Measurements from ENCODE around the gene OCRL.

DNA sequence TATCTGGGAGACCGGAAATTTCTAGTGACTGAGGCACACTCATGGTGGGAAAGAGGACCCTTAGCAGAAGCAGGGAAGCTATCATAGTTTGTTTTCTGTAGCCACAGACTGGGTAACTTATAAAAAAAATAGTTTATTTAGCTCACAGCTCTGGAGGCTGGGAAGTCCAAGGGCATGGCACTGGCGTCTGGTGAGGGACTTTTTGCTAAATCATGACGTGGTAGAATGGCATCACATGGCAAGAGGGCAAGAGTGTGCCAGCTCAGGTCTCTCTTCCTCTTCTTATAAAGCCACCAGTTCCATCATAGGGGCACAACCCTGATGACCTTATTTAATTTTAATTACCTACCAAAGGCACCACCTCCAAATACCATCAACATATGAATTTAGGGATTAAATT is 101.4 kb downstream of the OCRL start:
- TF ChIP-seq, protein P1, sequence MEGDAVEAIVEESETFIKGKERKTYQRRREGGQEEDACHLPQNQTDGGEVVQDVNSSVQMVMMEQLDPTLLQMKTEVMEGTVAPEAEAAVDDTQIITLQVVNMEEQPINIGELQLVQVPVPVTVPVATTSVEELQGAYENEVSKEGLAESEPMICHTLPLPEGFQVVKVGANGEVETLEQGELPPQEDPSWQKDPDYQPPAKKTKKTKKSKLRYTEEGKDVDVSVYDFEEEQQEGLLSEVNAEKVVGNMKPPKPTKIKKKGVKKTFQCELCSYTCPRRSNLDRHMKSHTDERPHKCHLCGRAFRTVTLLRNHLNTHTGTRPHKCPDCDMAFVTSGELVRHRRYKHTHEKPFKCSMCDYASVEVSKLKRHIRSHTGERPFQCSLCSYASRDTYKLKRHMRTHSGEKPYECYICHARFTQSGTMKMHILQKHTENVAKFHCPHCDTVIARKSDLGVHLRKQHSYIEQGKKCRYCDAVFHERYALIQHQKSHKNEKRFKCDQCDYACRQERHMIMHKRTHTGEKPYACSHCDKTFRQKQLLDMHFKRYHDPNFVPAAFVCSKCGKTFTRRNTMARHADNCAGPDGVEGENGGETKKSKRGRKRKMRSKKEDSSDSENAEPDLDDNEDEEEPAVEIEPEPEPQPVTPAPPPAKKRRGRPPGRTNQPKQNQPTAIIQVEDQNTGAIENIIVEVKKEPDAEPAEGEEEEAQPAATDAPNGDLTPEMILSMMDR (IDR thresholded peaks at IDR 0.05): no peak
- no peak for TF ChIP-seq POLR2A (IDR thresholded peaks at IDR 0.05)

Measured in thyroid gland (tissue), 4 donors.